Endometrial microvascular endothelial cells (primary cell): ENCODE results near the gene CIAO3. TPM values are rescaled to one million over a fixed set of nuclear protein-coding genes. Genes with fewer than 3 reads are reported as not detected.
"Not testable (repeated sequence)": the region's sequence is repeated elsewhere in the genome, so short reads cannot be mapped to it uniquely, and the experiment has no call there.

ENCODE experiments used
- in situ Hi-C: cut with HindIII; loops from 2 replicates; pipeline ENCODE4 v1.10.0; 2017; ENCODE audit warnings: low sequenced_read_pairs, low pct_unique_long_range_greater_than_20kb; ENCODE audit errors: inconsistent ontology term
- total RNA-seq: library from RNA; depleted of rRNA; stranded (reverse); fragments of >200 nt; gene quantifications from one replicate; pipeline ENCODE4 v1.2.3, GENCODE V29; 2015; ENCODE audit errors: inconsistent ontology term

Gene CIAO3
- total RNA-seq, 1 donor from 2014 or later = 34.5 TPM

- in situ Hi-C loops = no loop called here
These were observed 36.0 kb downstream of the CIAO3 start for GRCh38 chr16:704552-705380.

GRCh38 chr16:704047-704446 lies 36.8 kb downstream of the CIAO3 start:
- in situ Hi-C loops = no loop called here

- in situ Hi-C loops = no loop called here
These were observed 37.4 kb downstream of the CIAO3 start for GRCh38 chr16:703406-703805.

GRCh38 chr16:702341-702740 lies 38.5 kb downstream of the CIAO3 start:
- in situ Hi-C loops = no loop called here

- in situ Hi-C loops = no loop called here
These were observed 39.9 kb downstream of the CIAO3 start for GRCh38 chr16:700684-701584.

GRCh38 chr16:698911-699671 lies 41.7 kb downstream of the CIAO3 start:
- in situ Hi-C loops = no loop called here

- in situ Hi-C loops = no loop called here
These were observed 45.3 kb downstream of the CIAO3 start for GRCh38 chr16:695355-696089.

- in situ Hi-C loops = no loop called here
These were observed 45.9 kb downstream of the CIAO3 start for GRCh38 chr16:694863-695354.

- in situ Hi-C loops = no loop called here
These were observed 46.5 kb downstream of the CIAO3 start for GRCh38 chr16:694187-694862.

GRCh38 chr16:693766-694165 lies 47.0 kb downstream of the CIAO3 start:
- in situ Hi-C loops = no loop called here

GRCh38 chr16:693364-693763 lies 47.4 kb downstream of the CIAO3 start:
- in situ Hi-C loops = no loop called here

GRCh38 chr16:692356-693108 lies 48.3 kb downstream of the CIAO3 start:
- in situ Hi-C loops = no loop called here

GRCh38 chr16:691242-691641 lies 49.6 kb downstream of the CIAO3 start:
- in situ Hi-C loops = not testable (repeated sequence)

GRCh38 chr16:689175-689897 lies 51.5 kb downstream of the CIAO3 start:
- in situ Hi-C loops = no loop called here

- in situ Hi-C loops = no loop called here
These were observed 53.3 kb downstream of the CIAO3 start for GRCh38 chr16:687499-687898.

- in situ Hi-C loops = no loop called here
These were observed 54.1 kb downstream of the CIAO3 start for GRCh38 chr16:686459-687260.
